CD4-positive, alpha-beta T cell (primary cell): ENCODE results near the gene CYB561A3. TPM values are rescaled to one million over a fixed set of nuclear protein-coding genes. Genes with fewer than 3 reads are reported as not detected.

Source experiments
- ATAC-seq: fragments of 200-7000 bp; cut with Tn5 transposase; one replicate; pipeline ENCODE4 v1.10.0; 2022; ENCODE audit warnings: mild to moderate bottlenecking; ENCODE audit not compliant: poor library complexity
- CTCF ChIA-PET: fragments of 350-600 bp; sonication (Branson Sonifier 250); formaldehyde crosslinking; loops from one replicate; lab custom pipeline; 2021; ENCODE audit warnings: antibody characterized with exemption, inconsistent platforms; lab: Charles Lee
- POLR2A ChIA-PET: fragments of 350-600 bp; sonication (Branson Sonifier 250); formaldehyde crosslinking; loops from one replicate; lab custom pipeline; 2021; ENCODE audit warnings: antibody characterized with exemption, inconsistent platforms; lab: Charles Lee
- DNase-seq, 14 experiments: peaks; one replicate each; pipeline ENCODE4 v3.0.0-alpha.2; 2013 to 2020; ENCODE audit warnings: mixed read lengths in 2 of 14
- H3K27ac ChIP-seq, 2 donors: one replicate each; pipeline versions ENCODE4 v1.5.1 to v1.7.0; 2013; ENCODE audit warnings: low read length in 2 of 2, low read depth in 1 of 2, mild to moderate bottlenecking in 1 of 2
- H3K27me3 ChIP-seq, 2 experiments: 1 replicate in 1 of 2; 2 replicates in 1 of 2; pipeline versions ENCODE4 v1.6.1 to v1.7.0; 2013; ENCODE audit warnings: low read length in 2 of 2, control low read depth in 1 of 2, mild to moderate bottlenecking in 1 of 2, moderate library complexity in 1 of 2; ENCODE audit not compliant: insufficient read depth in 2 of 2, control insufficient read depth in 1 of 2
- H3K36me3 ChIP-seq: one replicate; pipeline ENCODE4 v1.6.1; 2013; ENCODE audit warnings: low read length, control low read depth; ENCODE audit not compliant: insufficient read depth
- H3K4me1 ChIP-seq: one replicate; pipeline ENCODE4 v1.6.1; 2013; ENCODE audit warnings: low read length, control low read depth; ENCODE audit not compliant: insufficient read depth
- H3K4me3 ChIP-seq: one replicate; pipeline ENCODE4 v1.5.1; 2013; ENCODE audit warnings: mild to moderate bottlenecking, low read length, moderate library complexity
- H3K9me3 ChIP-seq, 2 experiments: 1 replicate in 1 of 2; 2 replicates in 1 of 2; pipeline versions ENCODE4 v1.6.1 to v1.7.0; 2013; ENCODE audit warnings: low read length in 2 of 2, mild to moderate bottlenecking in 2 of 2, control low read depth in 1 of 2, moderate library complexity in 1 of 2; ENCODE audit not compliant: control insufficient read depth in 1 of 2, insufficient read depth in 1 of 2
- H3K27ac Mint-ChIP-seq: one replicate; pipeline ENCODE4 v1.8.0; 2020; ENCODE audit warnings: mixed read lengths
- H3K27me3 Mint-ChIP-seq: one replicate; pipeline ENCODE4 v1.8.0; 2021; ENCODE audit warnings: mixed read lengths
- H3K36me3 Mint-ChIP-seq: one replicate; pipeline ENCODE4 v1.8.0; 2021; ENCODE audit warnings: low read depth, mixed read lengths
- H3K4me1 Mint-ChIP-seq: one replicate; pipeline ENCODE4 v1.8.0; 2021; ENCODE audit warnings: low read depth, mixed read lengths
- H3K4me3 Mint-ChIP-seq: one replicate; pipeline ENCODE4 v1.8.0; 2020; ENCODE audit warnings: mild to moderate bottlenecking, mixed read lengths
- H3K9me3 Mint-ChIP-seq: one replicate; pipeline ENCODE4 v1.8.0; 2020; ENCODE audit warnings: mixed read lengths
- CTCF ChIP-seq: fragments of 200-600 bp; IDR thresholded peaks from one replicate; pipeline ENCODE4 v1.8.0; 2022; ENCODE audit warnings: antibody characterized with exemption, mild to moderate bottlenecking
- intact Hi-C, 2 experiments: fragments of 100-400 bp; cut with DNase I in 1 of 2; cut with micrococcal nuclease in 1 of 2; formaldehyde crosslinking; loops; one replicate each; pipeline versions ENCODE4 v1.15.1 to v1.9.0; 2023 to 2025; cut with DNase I, micrococcal nuclease
- total RNA-seq, 174 experiments: library from RNA in 2 of 174; stranded (reverse) in 2 of 174; gene quantifications; one replicate each; pipeline ENCODE4 v1.2.3 and lab custom pipeline; 2021 to 2026

The CYB561A3 gene
- total RNA-seq, 2 experiments from 2014 or later, result 24.4 to 25.8 TPM

- ChIA-PET POLR2A (no interaction called here), CTCF (no interaction called here)
- H3K36me3 Mint-ChIP-seq, result peaks cover 66% of the 10 kb centered on the region
- no peak overlapping the region for H3K27ac Mint-ChIP-seq
- DNase-seq, result no peak
- H3K4me1 Mint-ChIP-seq, result peaks cover 26% of the 10 kb centered on the region
- intact Hi-C loops, result no loop called here
- ATAC-seq, result no peak
- Histone ChIP-seq H3K27me3 (no peaks in the 10 kb centered on the region), H3K9me3 (no peaks in the 10 kb centered on the region), H3K36me3 (peaks cover 72% of the 10 kb centered on the region), H3K4me1 (no peaks in the 10 kb centered on the region), H3K27ac (no peak overlapping the region), H3K4me3 (no peak overlapping the region)
- H3K27me3 Mint-ChIP-seq, result no peaks in the 10 kb centered on the region
- TF ChIP-seq CTCF, result no peak
- no peaks in the 10 kb centered on the region for H3K9me3 Mint-ChIP-seq
- H3K4me3 Mint-ChIP-seq, result no peak overlapping the region
These were observed 59.1 kb downstream of the CYB561A3 start for GRCh38 chr11:61302550-61302949.

Other genes with a start within 250 kb of the CYB561A3 start
- 1 to 10 TPM; 1.8 to 2.0 TPM for gene VPS37C, start 200.5 kb downstream of the CYB561A3 start, total RNA-seq
- gene PGA3, start 158.4 kb downstream of the CYB561A3 start, total RNA-seq, result not detected
- not detected for gene PGA4, start 139.5 kb downstream of the CYB561A3 start, total RNA-seq
- gene PGA5, start 120.7 kb downstream of the CYB561A3 start, total RNA-seq, result not detected
- 1 to 10 TPM in 1 of 2 experiments, under 1 TPM in 1; 0.64 to 1.0 TPM for gene VWCE, start 66.6 kb downstream of the CYB561A3 start, total RNA-seq
- gene DDB1, start 28.8 kb downstream of the CYB561A3 start, total RNA-seq, result 100 to 1,000 TPM; 140 to 147 TPM
- 10 to 100 TPM; 21.8 to 26.3 TPM for gene TKFC, start 28.7 kb downstream of the CYB561A3 start, total RNA-seq
- gene TMEM138, start 492 bp upstream of the CYB561A3 start, total RNA-seq, result 10 to 100 TPM; 59.2 to 60.9 TPM
- 1 to 10 TPM; 3.4 to 3.8 TPM for gene TMEM216, start 30.7 kb upstream of the CYB561A3 start, total RNA-seq
- 100 to 1,000 TPM; 111 to 116 TPM for gene CPSF7, start 68.1 kb upstream of the CYB561A3 start, total RNA-seq
- gene SDHAF2, start 68.2 kb upstream of the CYB561A3 start, total RNA-seq, result 10 to 100 TPM; 28.7 to 33.0 TPM
- not detected for gene LRRC10B, start 146.9 kb upstream of the CYB561A3 start, total RNA-seq
- not detected for gene SYT7, start 219.2 kb upstream of the CYB561A3 start, total RNA-seq